Caco-2 (cell line): ENCODE data around the gene SH3D19. TPM values are rescaled to one million over a fixed set of nuclear protein-coding genes. Genes with fewer than 3 reads are reported as not detected.

Experiments used
- BruUV-seq: library from RNA; stranded (reverse); fragments of 400-500 nt; replicated peaks from 2 replicates; lab custom pipeline; 2021; lab: Mats Ljungman, UMichigan
- CTCF ChIA-PET: fragments of 300-600 bp; sonication (Branson Sonifier 250); formaldehyde crosslinking; loops from one replicate; lab custom pipeline; 2022; ENCODE audit warnings: antibody characterized with exemption; lab: Charles Lee
- POLR2A ChIA-PET: fragments of 300-600 bp; sonication (Branson Sonifier 250); formaldehyde crosslinking; loops from one replicate; lab custom pipeline; 2022; ENCODE audit warnings: antibody characterized with exemption; lab: Charles Lee
- DNase-seq, 2 experiments: peaks; one replicate each; pipeline versions ENCODE4 v3.0.0 to v3.0.0-alpha.2; 2020 to 2022
- H3K27me3 ChIP-seq: replicated peaks from 2 replicates; pipeline ENCODE4 v1.6.0; 2011; ENCODE audit warnings: low read length; ENCODE audit not compliant: control insufficient read depth, insufficient read depth
- H3K36me3 ChIP-seq: 2 replicates; pipeline ENCODE4 v1.5.1; 2011; ENCODE audit warnings: low read length; ENCODE audit not compliant: control insufficient read depth, insufficient read depth
- H3K4me1 ChIP-seq: fragments of 250-450 bp; sonication (Bioruptor Pico); 2 replicates; pipeline ENCODE4 v1.5.1; 2020; ENCODE audit warnings: mild to moderate bottlenecking
- H3K4me3 ChIP-seq: 2 replicates; pipeline ENCODE4 v1.5.1; 2011; ENCODE audit warnings: low read depth, mild to moderate bottlenecking, control low read depth, low read length
- H3K9me3 ChIP-seq: fragments of 250-450 bp; sonication (Bioruptor Pico); 2 replicates; pipeline ENCODE4 v1.5.1; 2020; ENCODE audit warnings: mild to moderate bottlenecking, moderate library complexity
- H3K27ac Mint-ChIP-seq: one replicate; pipeline ENCODE4 v1.8.0; 2022; ENCODE audit warnings: mixed read lengths; ENCODE audit not compliant: unreplicated experiment
- H3K27me3 Mint-ChIP-seq: one replicate; pipeline ENCODE4 v1.8.0; 2022; ENCODE audit warnings: mixed read lengths; ENCODE audit not compliant: insufficient read depth, unreplicated experiment
- H3K36me3 Mint-ChIP-seq: one replicate; pipeline ENCODE4 v1.8.0; 2022; ENCODE audit warnings: mild to moderate bottlenecking, mixed read lengths; ENCODE audit not compliant: insufficient read depth, unreplicated experiment
- H3K4me1 Mint-ChIP-seq: one replicate; pipeline ENCODE4 v1.8.0; 2022; ENCODE audit warnings: low read depth, mixed read lengths; ENCODE audit not compliant: unreplicated experiment
- H3K4me3 Mint-ChIP-seq: one replicate; pipeline ENCODE4 v1.8.0; 2022; ENCODE audit warnings: mild to moderate bottlenecking, moderate library complexity, mixed read lengths; ENCODE audit not compliant: unreplicated experiment
- H3K9me3 Mint-ChIP-seq: one replicate; pipeline ENCODE4 v1.8.0; 2022; ENCODE audit warnings: mixed read lengths; ENCODE audit not compliant: unreplicated experiment
- intact Hi-C: fragments of 100-400 bp; cut with micrococcal nuclease; formaldehyde crosslinking; loops from one replicate; pipeline ENCODE4 v1.10.0; 2022; ENCODE audit not compliant: unreplicated experiment
- total RNA-seq: library from RNA; stranded (reverse); gene quantifications from 2 replicates; pipeline ENCODE4 v1.2.3, GENCODE V29; 2022
- TF ChIP-seq, protein P1 (sequence below), 2 experiments: fragments of 200-600 bp in 1 of 2; IDR thresholded peaks; 1 replicate in 1 of 2; 2 replicates in 1 of 2; pipeline versions ENCODE4 v1.5.1 to v1.8.0; 2011 to 2022; ENCODE audit warnings: antibody characterized with exemption in 1 of 2, control low read depth in 1 of 2, inconsistent platforms in 1 of 2, low read depth in 1 of 2, low read length in 1 of 2, mild to moderate bottlenecking in 1 of 2, moderate library complexity in 1 of 2; ENCODE audit not compliant: insufficient read depth in 1 of 2, severe bottlenecking in 1 of 2, unreplicated experiment in 1 of 2

The SH3D19 gene
- total RNA-seq, 1 experiment from 2014 or later, result 57.8 TPM

DNA sequence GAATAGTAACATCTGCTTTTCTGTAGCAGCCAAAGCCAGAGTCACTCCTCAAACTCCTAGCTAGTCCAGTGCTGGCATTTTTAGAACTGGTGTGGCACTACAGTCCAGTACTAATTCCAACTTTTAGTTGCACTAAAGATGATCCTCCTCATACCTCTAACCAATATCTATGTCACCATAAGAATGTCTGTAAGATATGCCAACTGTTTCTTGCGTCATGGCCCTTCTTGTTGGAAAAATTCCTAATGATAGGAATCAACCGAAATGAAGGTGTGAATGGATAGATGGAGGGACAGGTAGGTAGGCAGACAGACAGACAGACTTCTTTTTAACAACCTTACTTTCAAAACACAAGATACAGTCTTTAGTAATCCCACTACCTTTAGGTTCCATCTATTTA is 123.0 kb downstream of the SH3D19 start:
- TF ChIP-seq, protein P1, sequence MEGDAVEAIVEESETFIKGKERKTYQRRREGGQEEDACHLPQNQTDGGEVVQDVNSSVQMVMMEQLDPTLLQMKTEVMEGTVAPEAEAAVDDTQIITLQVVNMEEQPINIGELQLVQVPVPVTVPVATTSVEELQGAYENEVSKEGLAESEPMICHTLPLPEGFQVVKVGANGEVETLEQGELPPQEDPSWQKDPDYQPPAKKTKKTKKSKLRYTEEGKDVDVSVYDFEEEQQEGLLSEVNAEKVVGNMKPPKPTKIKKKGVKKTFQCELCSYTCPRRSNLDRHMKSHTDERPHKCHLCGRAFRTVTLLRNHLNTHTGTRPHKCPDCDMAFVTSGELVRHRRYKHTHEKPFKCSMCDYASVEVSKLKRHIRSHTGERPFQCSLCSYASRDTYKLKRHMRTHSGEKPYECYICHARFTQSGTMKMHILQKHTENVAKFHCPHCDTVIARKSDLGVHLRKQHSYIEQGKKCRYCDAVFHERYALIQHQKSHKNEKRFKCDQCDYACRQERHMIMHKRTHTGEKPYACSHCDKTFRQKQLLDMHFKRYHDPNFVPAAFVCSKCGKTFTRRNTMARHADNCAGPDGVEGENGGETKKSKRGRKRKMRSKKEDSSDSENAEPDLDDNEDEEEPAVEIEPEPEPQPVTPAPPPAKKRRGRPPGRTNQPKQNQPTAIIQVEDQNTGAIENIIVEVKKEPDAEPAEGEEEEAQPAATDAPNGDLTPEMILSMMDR (IDR thresholded peaks at IDR 0.05; ENCODE audit: insufficient read depth in 1 of 2, low read depth in 1 of 2, low read length in 1 of 2, severe bottlenecking in 1 of 2, unreplicated experiment in 1 of 2), result no peak
- Mint-ChIP-seq H3K9me3 (no peaks in the 10 kb centered on the region), H3K27ac (no peak overlapping the region), H3K4me3 (peak overlapping the region; percentile 5), H3K4me1 (peaks cover 23% of the 10 kb centered on the region), H3K36me3 (peaks cover 7% of the 10 kb centered on the region), H3K27me3 (no peaks in the 10 kb centered on the region)
- H3K27me3 ChIP-seq, result no peaks in the 10 kb centered on the region
- no peak overlapping the region for H3K4me3 ChIP-seq
- H3K9me3 ChIP-seq, result no peaks in the 10 kb centered on the region
- BruUV-seq, result no TSS peak
- ChIA-PET POLR2A (no interaction called here), CTCF (no interaction called here)
- intact Hi-C loops, result no loop called here
- DNase-seq, result no peak
- no peaks in the 10 kb centered on the region for H3K36me3 ChIP-seq
- peaks cover 49% of the 10 kb centered on the region for H3K4me1 ChIP-seq

DNA sequence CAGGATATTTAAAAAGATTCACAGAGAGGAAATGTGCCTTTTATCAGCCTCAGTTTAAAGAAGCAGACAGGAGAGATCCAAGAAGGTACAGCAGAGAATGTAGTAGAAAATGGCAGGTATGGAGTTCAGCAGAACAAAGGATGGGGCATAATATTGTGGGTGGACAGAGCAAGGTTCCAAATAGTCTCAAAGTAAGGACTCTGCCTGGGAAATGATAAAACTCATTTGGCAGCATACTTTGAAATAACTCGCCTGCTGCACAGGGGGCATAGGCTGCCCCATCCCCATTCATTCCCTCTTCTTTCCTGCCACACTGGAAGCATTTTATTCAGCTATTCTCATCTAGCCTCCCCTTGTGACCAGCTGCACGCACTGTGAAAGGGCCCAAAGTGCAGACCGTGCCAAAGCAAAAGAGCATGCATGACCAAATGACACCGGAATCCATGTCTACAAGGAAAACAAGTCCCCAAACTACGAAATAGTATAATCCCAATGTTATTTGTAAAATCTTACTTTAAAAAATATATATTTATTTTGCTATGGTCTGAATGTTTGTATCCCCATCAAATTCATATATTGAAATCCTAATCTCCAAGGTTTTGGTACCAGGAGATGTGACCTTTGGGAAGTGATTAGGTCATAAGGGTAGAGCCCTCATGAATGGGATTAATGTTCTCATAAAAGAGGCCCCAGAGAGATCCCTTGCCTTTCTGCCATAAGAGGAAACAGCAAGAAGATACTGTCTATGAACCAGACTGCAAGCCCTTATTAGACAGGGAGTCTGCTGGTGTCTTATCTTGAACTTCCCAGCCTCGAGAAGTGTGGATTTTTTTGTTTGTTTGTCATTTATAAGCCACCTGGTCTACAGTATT is 125.8 kb downstream of the SH3D19 start:
- no peak overlapping the region for H3K27ac Mint-ChIP-seq
- no peaks in the 10 kb centered on the region for H3K9me3 Mint-ChIP-seq
- H3K27me3 Mint-ChIP-seq, result no peaks in the 10 kb centered on the region
- intact Hi-C loops, result no loop called here
- H3K4me3 ChIP-seq, result no peak overlapping the region
- no peaks in the 10 kb centered on the region for H3K27me3 ChIP-seq
- no peaks in the 10 kb centered on the region for H3K36me3 ChIP-seq
- H3K4me1 ChIP-seq, result peaks cover 24% of the 10 kb centered on the region
- no peaks in the 10 kb centered on the region for H3K9me3 ChIP-seq
- no peaks in the 10 kb centered on the region for H3K36me3 Mint-ChIP-seq
- DNase-seq, result no peak
- H3K4me1 Mint-ChIP-seq, result peaks cover 7% of the 10 kb centered on the region
- POLR2A ChIA-PET, result no interaction called here
- no TSS peak for BruUV-seq
- no peak overlapping the region for H3K4me3 Mint-ChIP-seq
- CTCF ChIA-PET, result no interaction called here
- TF ChIP-seq, protein P1 (IDR thresholded peaks at IDR 0.05; ENCODE audit: insufficient read depth in 1 of 2, low read depth in 1 of 2, low read length in 1 of 2, severe bottlenecking in 1 of 2, unreplicated experiment in 1 of 2), result no peak

DNA sequence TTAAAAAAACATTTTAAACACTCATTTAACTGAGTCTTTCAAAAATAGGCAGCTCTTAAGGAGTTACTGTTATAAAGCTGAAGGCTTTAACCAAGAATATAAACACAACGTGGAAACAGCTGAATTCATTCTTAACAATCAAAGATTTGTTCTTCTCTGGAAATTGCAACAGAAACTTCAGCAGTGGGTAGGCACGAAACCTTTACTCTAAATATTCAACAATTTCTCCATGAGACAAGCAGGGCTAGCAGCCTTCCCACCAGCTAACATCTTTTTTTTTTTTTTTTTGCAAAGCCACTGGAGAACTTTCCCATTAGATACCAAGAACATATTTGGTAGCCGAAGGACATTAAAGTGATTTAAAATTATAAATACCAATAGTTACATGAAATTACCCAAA is 126.7 kb downstream of the SH3D19 start:
- no TSS peak for BruUV-seq
- Mint-ChIP-seq H3K27ac (no peak overlapping the region), H3K27me3 (no peaks in the 10 kb centered on the region), H3K36me3 (no peaks in the 10 kb centered on the region), H3K4me1 (peaks cover 7% of the 10 kb centered on the region), H3K9me3 (no peaks in the 10 kb centered on the region), H3K4me3 (no peak overlapping the region)
- no peak for DNase-seq
- Histone ChIP-seq H3K27me3 (no peaks in the 10 kb centered on the region), H3K4me3 (no peak overlapping the region), H3K4me1 (peaks cover 15% of the 10 kb centered on the region), H3K36me3 (no peaks in the 10 kb centered on the region), H3K9me3 (no peaks in the 10 kb centered on the region)
- POLR2A ChIA-PET, result interaction anchor here (0.6 kb wide), 1 partner anchor 1072 kb away, joined by 6 read pairs; no protein-coding TSS in a partner anchor
- TF ChIP-seq, protein P1 (IDR thresholded peaks at IDR 0.05; ENCODE audit: insufficient read depth in 1 of 2, low read depth in 1 of 2, low read length in 1 of 2, severe bottlenecking in 1 of 2, unreplicated experiment in 1 of 2), result no peak
- CTCF ChIA-PET, result no interaction called here
- intact Hi-C loops, result no loop called here
